GM23248 (cell line): ENCODE measurements around the gene HRCT1. TPM values are rescaled to one million over a fixed set of nuclear protein-coding genes. Genes with fewer than 3 reads are reported as not detected.

ENCODE experiments used
- DNase-seq: peaks from one replicate; pipeline ENCODE4 v3.0.0-alpha.2; 2015
- H2AFZ ChIP-seq: fragments of 200-600 bp; sonication (generic); 2 replicates; pipeline ENCODE4 v1.6.1; 2016; ENCODE audit warnings: antibody characterized with exemption
- H3F3A ChIP-seq: fragments of 200-600 bp; sonication (generic); 2 replicates; pipeline ENCODE4 v1.6.1; 2016; ENCODE audit warnings: mild to moderate bottlenecking, antibody characterized with exemption, mixed run types; ENCODE audit not compliant: insufficient read depth
- H3K27ac ChIP-seq: fragments of 200-600 bp; sonication (generic); 2 replicates; pipeline ENCODE4 v1.5.1; 2016; ENCODE audit warnings: mild to moderate bottlenecking
- H3K27me3 ChIP-seq: fragments of 200-600 bp; sonication (generic); replicated peaks from 2 replicates; pipeline ENCODE4 v1.6.1; 2016; ENCODE audit warnings: mild to moderate bottlenecking; ENCODE audit not compliant: insufficient read depth
- H3K36me3 ChIP-seq: fragments of 200-600 bp; sonication (generic); 2 replicates; pipeline ENCODE4 v1.6.1; 2016; ENCODE audit warnings: low read depth, mild to moderate bottlenecking
- H3K4me1 ChIP-seq: fragments of 200-600 bp; sonication (generic); 2 replicates; pipeline ENCODE4 v1.6.1; 2016; ENCODE audit warnings: mild to moderate bottlenecking; ENCODE audit not compliant: insufficient read depth
- H3K4me2 ChIP-seq: fragments of 200-600 bp; sonication (generic); one replicate; pipeline ENCODE4 v1.6.1; 2016; ENCODE audit warnings: mild to moderate bottlenecking; ENCODE audit not compliant: unreplicated experiment
- H3K4me3 ChIP-seq: fragments of 200-600 bp; sonication (generic); 2 replicates; pipeline ENCODE4 v1.5.1; 2016; ENCODE audit warnings: mild to moderate bottlenecking
- H3K79me2 ChIP-seq: fragments of 200-600 bp; sonication (generic); 2 replicates; pipeline ENCODE4 v1.6.1; 2016; ENCODE audit warnings: mild to moderate bottlenecking; ENCODE audit not compliant: insufficient read depth
- H3K9ac ChIP-seq: fragments of 200-600 bp; sonication (generic); 2 replicates; pipeline ENCODE4 v1.6.1; 2016; ENCODE audit warnings: mild to moderate bottlenecking
- H3K9me2 ChIP-seq: fragments of 200-600 bp; sonication (generic); 2 replicates; pipeline ENCODE4 v1.6.1; 2016; ENCODE audit warnings: mixed run types, mild to moderate bottlenecking, moderate library complexity; ENCODE audit not compliant: insufficient read depth
- H3K9me3 ChIP-seq: fragments of 200-600 bp; sonication (generic); one replicate; pipeline ENCODE4 v1.6.1; 2017; ENCODE audit warnings: low read depth
- H4K20me1 ChIP-seq: fragments of 200-600 bp; sonication (generic); 2 replicates; pipeline ENCODE4 v1.6.0; 2016; ENCODE audit not compliant: insufficient read depth
- EZH2 ChIP-seq: fragments of 200-600 bp; sonication (generic); IDR thresholded peaks from 2 replicates; pipeline ENCODE4 v1.6.1; 2018; ENCODE audit warnings: antibody characterized with exemption, mild to moderate bottlenecking; ENCODE audit not compliant: insufficient read depth, poor library complexity, severe bottlenecking
- EZH2phosphoT487 ChIP-seq: fragments of 200-600 bp; sonication (generic); IDR thresholded peaks from 2 replicates; pipeline ENCODE4 v1.6.1; 2018; ENCODE audit warnings: antibody characterized with exemption, moderate library complexity, mild to moderate bottlenecking, low read depth; ENCODE audit not compliant: insufficient read depth
- WGBS, 2 experiments: methylation state at CpG; one replicate each; pipeline ENCODE4 v1.1.6; 2015 to 2017; ENCODE audit warnings: low lambda C conversion rate in 2 of 2, low coverage in 1 of 2; ENCODE audit errors: missing lambda C conversion rate in 2 of 2; 5-methylcytosine and 5-hydroxymethylcytosine counted together
- in situ Hi-C: fragments of 300-500 bp; cut with MboI; formaldehyde crosslinking; loops from 2 replicates; pipeline ENCODE4 v1.15.0; 2020
- polyA plus RNA-seq: library from polyadenylated mRNA; unstranded; fragments of >200 nt; fragmentation: Nextera tagmentation; extraction: Ambion mirVana; gene quantifications from 2 replicates; pipeline ENCODE4 v1.2.1, GENCODE V29; 2016
- total RNA-seq: library from RNA; depleted of rRNA; stranded (reverse); fragments of >200 nt; shearing (Covaris generic); gene quantifications from 2 replicates; pipeline ENCODE4 v1.2.3, GENCODE V29; 2014

Gene HRCT1
- total and polyA plus RNA-seq, 2 experiments from 2014 or later = 1.2 to 3.4 TPM

- Histone ChIP-seq H3K27me3 (peaks cover 15% of the 10 kb centered on the region), H3K4me1 (no peaks in the 10 kb centered on the region), H3K9ac (no peak overlapping the region), H3K9me2 (no peaks in the 10 kb centered on the region), H3K27ac (no peak overlapping the region), H4K20me1 (no peaks in the 10 kb centered on the region), H3K4me2 (no peak overlapping the region), H2AFZ (no peak overlapping the region), H3K79me2 (no peaks in the 10 kb centered on the region), H3F3A (no peaks in the 10 kb centered on the region), H3K9me3 (no peaks in the 10 kb centered on the region), H3K4me3 (no peak overlapping the region), H3K36me3 (no peaks in the 10 kb centered on the region)
- WGBS, 2 experiments = 31 to 36% methylated on average over 16 of the region's 16 CpGs
- peak; percentile 67 for DNase-seq
- in situ Hi-C loops = no loop called here
- no peak for TF ChIP-seq EZH2
- TF ChIP-seq EZH2phosphoT487 = no peak
Measured at GRCh38 chr9:35859310-35859989, 46.6 kb upstream of the HRCT1 start.

GRCh38 chr9:35859990-35860339, 46.0 kb upstream of the HRCT1 start:
- no peak overlapping the region for H3K4me3 ChIP-seq
- no peak overlapping the region for H3K9ac ChIP-seq
- H3K9me2 ChIP-seq = no peaks in the 10 kb centered on the region
- no peak overlapping the region for H2AFZ ChIP-seq
- no peaks in the 10 kb centered on the region for H3K4me1 ChIP-seq
- WGBS, 2 experiments = 3 to 4% methylated on average over 3 of the region's 3 CpGs
- H4K20me1 ChIP-seq = no peaks in the 10 kb centered on the region
- H3K27me3 ChIP-seq = peaks cover 15% of the 10 kb centered on the region
- H3K4me2 ChIP-seq = no peak overlapping the region
- TF ChIP-seq EZH2 (no peak), EZH2phosphoT487 (no peak)
- H3F3A ChIP-seq = no peaks in the 10 kb centered on the region
- in situ Hi-C loops = no loop called here
- H3K27ac ChIP-seq = no peak overlapping the region
- no peaks in the 10 kb centered on the region for H3K79me2 ChIP-seq
- no peaks in the 10 kb centered on the region for H3K36me3 ChIP-seq
- no peaks in the 10 kb centered on the region for H3K9me3 ChIP-seq
- DNase-seq = no peak

- Histone ChIP-seq H3K9ac (no peak overlapping the region), H3K9me3 (no peaks in the 10 kb centered on the region), H2AFZ (no peak overlapping the region), H4K20me1 (no peaks in the 10 kb centered on the region), H3K9me2 (no peaks in the 10 kb centered on the region), H3K4me2 (no peak overlapping the region), H3K4me3 (no peak overlapping the region), H3F3A (no peaks in the 10 kb centered on the region), H3K36me3 (no peaks in the 10 kb centered on the region), H3K4me1 (no peaks in the 10 kb centered on the region), H3K79me2 (no peaks in the 10 kb centered on the region), H3K27me3 (peaks cover 15% of the 10 kb centered on the region), H3K27ac (no peak overlapping the region)
- DNase-seq = no peak
- in situ Hi-C loops = no loop called here
- WGBS, 2 experiments = 49 to 51% methylated on average over 12 of the region's 12 CpGs
- TF ChIP-seq EZH2phosphoT487 (no peak), EZH2 (no peak)
Measured at GRCh38 chr9:35861161-35861897, 44.7 kb upstream of the HRCT1 start.

DNA sequence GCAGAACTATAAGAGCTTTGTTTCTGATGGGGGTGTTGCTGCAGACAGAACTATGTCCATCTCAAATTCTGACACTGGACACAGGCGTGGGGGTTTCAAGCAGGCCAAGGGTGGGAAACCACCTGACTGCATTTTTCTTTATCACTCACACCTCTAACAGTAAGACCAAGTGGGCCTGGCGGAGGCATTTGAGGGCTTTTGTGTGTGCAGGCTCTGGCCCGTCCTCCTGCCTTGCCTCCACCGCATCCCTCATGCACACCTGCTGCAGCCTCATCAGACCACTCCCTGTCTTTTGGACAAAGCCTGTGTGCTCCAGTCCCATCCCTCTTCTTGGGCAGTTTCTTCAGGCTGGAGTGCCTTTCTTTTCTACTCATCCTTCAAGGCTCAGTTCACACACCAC, 43.7 kb upstream of the HRCT1 start:
- Histone ChIP-seq H3K36me3 (no peaks in the 10 kb centered on the region), H3F3A (no peaks in the 10 kb centered on the region), H3K4me1 (no peaks in the 10 kb centered on the region), H3K79me2 (no peaks in the 10 kb centered on the region), H3K9me2 (no peaks in the 10 kb centered on the region), H3K4me3 (no peak overlapping the region), H3K9ac (no peak overlapping the region), H4K20me1 (no peaks in the 10 kb centered on the region), H2AFZ (no peak overlapping the region), H3K4me2 (no peak overlapping the region), H3K27me3 (peaks cover 15% of the 10 kb centered on the region), H3K27ac (no peak overlapping the region), H3K9me3 (no peaks in the 10 kb centered on the region)
- in situ Hi-C loops = no loop called here
- WGBS, 2 experiments = 77 to 80% methylated on average over 4 of the region's 4 CpGs
- DNase-seq = no peak
- no peak for TF ChIP-seq EZH2
- TF ChIP-seq EZH2phosphoT487 = no peak
